GM12878 (cell line): Measurements from ENCODE around the gene RAD51AP1. TPM values are rescaled to one million over a fixed set of nuclear protein-coding genes. Genes with fewer than 3 reads are reported as not detected.

Source experiments
- ATAC-seq: fragments of 200-7000 bp; cut with Tn5 transposase; 3 replicates; pipeline ENCODE4 v1.9.1; 2020; ENCODE audit warnings: mild to moderate bottlenecking, moderate library complexity
- BruUV-seq: library from RNA; stranded (reverse); fragments of 400-500 nt; replicated peaks from 2 replicates; lab custom pipeline; 2021; lab: Mats Ljungman, UMichigan
- CTCF ChIA-PET: fragments of 300-600 bp; sonication (Branson Sonifier 250); formaldehyde crosslinking; extraction: SDS; loops from one replicate; lab custom pipeline; 2021; ENCODE audit warnings: inconsistent platforms; lab: Yijun Ruan, JAX
- POLR2A ChIA-PET: fragments of 350-600 bp; formaldehyde crosslinking; extraction: SDS; loops from one replicate; lab custom pipeline; 2021; ENCODE audit warnings: inconsistent platforms; lab: Charles Lee
- RAD21 ChIA-PET: fragments of 300-600 bp; sonication (Branson Sonifier 250); formaldehyde crosslinking; loops from one replicate; lab custom pipeline; 2023; ENCODE audit warnings: antibody characterized with exemption; ENCODE audit not compliant: unreplicated experiment; lab: Charles Lee
- SMC1A ChIA-PET: fragments of 300-600 bp; sonication (Branson Sonifier 250); formaldehyde crosslinking; loops from one replicate; lab custom pipeline; 2023; ENCODE audit not compliant: unreplicated experiment, uncharacterized antibody; lab: Charles Lee
- DNase-seq: peaks from one replicate; pipeline ENCODE4 v3.0.0-alpha.2; 2011; ENCODE audit warnings: low read depth, low spot score
- FAIRE-seq: peaks from 3 replicates; lab custom pipeline; 2011; peaks lifted over from hg19 to GRCh38; lab: Jason Lieb, UNC
- H2AFZ ChIP-seq: 2 replicates; pipeline ENCODE4 v1.6.0; 2011; ENCODE audit warnings: low read depth, low read length, control low read depth; ENCODE audit not compliant: control insufficient read depth
- H3K27ac ChIP-seq: 2 replicates; pipeline ENCODE4 v1.5.1; 2011; ENCODE audit warnings: control low read depth; ENCODE audit not compliant: control insufficient read depth, insufficient read depth
- H3K27me3 ChIP-seq, 2 experiments: replicated peaks in 1 of 2; 2 replicates each; pipeline versions ENCODE4 v1.6.0 to v1.6.1; 2011; ENCODE audit warnings: low read length in 1 of 2; ENCODE audit not compliant: control insufficient read depth in 2 of 2, insufficient read depth in 2 of 2
- H3K36me3 ChIP-seq, 2 experiments: 2 replicates each; pipeline ENCODE4 v1.5.1; 2011; ENCODE audit warnings: low read length in 1 of 2; ENCODE audit not compliant: control insufficient read depth in 2 of 2, insufficient read depth in 2 of 2
- H3K4me1 ChIP-seq: 2 replicates; pipeline ENCODE4 v1.6.1; 2011; ENCODE audit warnings: mild to moderate bottlenecking, low read length, moderate library complexity, mixed read lengths; ENCODE audit not compliant: control insufficient read depth, insufficient read depth
- H3K4me2 ChIP-seq: 2 replicates; pipeline ENCODE4 v1.6.0; 2011; ENCODE audit warnings: control low read depth; ENCODE audit not compliant: control insufficient read depth, insufficient read depth
- H3K4me3 ChIP-seq: fragments of 200-600 bp; sonication (generic); 2 replicates; pipeline ENCODE4 v1.5.1; 2016
- H3K79me2 ChIP-seq: 2 replicates; pipeline ENCODE4 v1.6.0; 2011; ENCODE audit warnings: low read length; ENCODE audit not compliant: control insufficient read depth, insufficient read depth
- H3K9ac ChIP-seq: 2 replicates; pipeline ENCODE4 v1.8.0; 2011; ENCODE audit warnings: low read length, control low read depth, mixed read lengths; ENCODE audit not compliant: control insufficient read depth, insufficient read depth
- H3K9me3 ChIP-seq: replicated peaks from 3 replicates; pipeline ENCODE4 v1.5.1; 2011; ENCODE audit warnings: mild to moderate bottlenecking, low read length; ENCODE audit not compliant: control insufficient read depth, insufficient read depth
- H4K20me1 ChIP-seq: 2 replicates; pipeline ENCODE4 v1.6.0; 2011; ENCODE audit not compliant: control insufficient read depth, insufficient read depth
- DPF2 ChIP-seq: fragments of 450-650 bp; IDR thresholded peaks from 2 replicates; pipeline ENCODE4 v1.6.1; 2017; ENCODE audit warnings: mild to moderate bottlenecking
- ELK1 ChIP-seq: IDR thresholded peaks from 2 replicates; pipeline ENCODE4 v1.6.1; 2012; ENCODE audit warnings: low read depth, low read length, improper control_type of control experiment
- ETV6 ChIP-seq, 2 experiments: fragments of 450-650 bp in 1 of 2; IDR thresholded peaks in 1 of 2; conservative IDR thresholded peaks in 1 of 2; 2 replicates each; pipeline ENCODE4 v1.6.1; 2014; ENCODE audit warnings: antibody characterized with exemption in 1 of 2, borderline replicate concordance in 1 of 2, low read depth in 1 of 2, mild to moderate bottlenecking in 1 of 2, moderate library complexity in 1 of 2
- GATAD2B ChIP-seq: fragments of 450-650 bp; conservative IDR thresholded peaks from 2 replicates; pipeline ENCODE4 v1.6.1; 2017; ENCODE audit warnings: low read depth, mild to moderate bottlenecking, moderate library complexity
- MAX ChIP-seq: IDR thresholded peaks from 2 replicates; pipeline ENCODE4 v1.6.1; 2012; ENCODE audit warnings: low read depth, low read length, improper control_type of control experiment
- MEF2A ChIP-seq: IDR thresholded peaks from 2 replicates; pipeline ENCODE4 v1.6.1; 2011; ENCODE audit warnings: low read depth, mild to moderate bottlenecking, low read length, moderate library complexity; ENCODE audit not compliant: insufficient read depth
- MLLT1 ChIP-seq: fragments of 450-650 bp; IDR thresholded peaks from 2 replicates; pipeline ENCODE4 v1.6.1; 2016; ENCODE audit warnings: mild to moderate bottlenecking
- MYC ChIP-seq: IDR thresholded peaks from 2 replicates; pipeline ENCODE4 v1.6.1; 2011; ENCODE audit warnings: mild to moderate bottlenecking, low read length, moderate library complexity, inconsistent platforms; ENCODE audit not compliant: insufficient read depth, insufficient replicate concordance, insufficient read length, severe bottlenecking
- NFIC ChIP-seq: IDR thresholded peaks from 2 replicates; pipeline ENCODE4 v1.6.1; 2012; ENCODE audit warnings: low read depth, mild to moderate bottlenecking, inconsistent platforms, low read length, moderate library complexity
- POLR2AphosphoS2 ChIP-seq: IDR thresholded peaks from 2 replicates; pipeline ENCODE4 v1.6.1; 2011; ENCODE audit warnings: low read depth, mild to moderate bottlenecking, low read length, improper control_type of control experiment, moderate library complexity
- POU2F2 ChIP-seq: IDR thresholded peaks from 3 replicates; pipeline ENCODE4 v1.6.1; 2011; ENCODE audit warnings: low read depth, mild to moderate bottlenecking, low read length, borderline replicate concordance
- SIN3A ChIP-seq: IDR thresholded peaks from 2 replicates; pipeline ENCODE4 v1.6.1; 2012; ENCODE audit warnings: low read depth, low read length, improper control_type of control experiment
- SRF ChIP-seq, 2 experiments: IDR thresholded peaks; 2 replicates each; pipeline ENCODE4 v1.6.1; 2011; ENCODE audit warnings: low read depth in 2 of 2, low read length in 2 of 2, mild to moderate bottlenecking in 1 of 2, moderate library complexity in 1 of 2
- SUPT20H ChIP-seq: IDR thresholded peaks from 2 replicates; pipeline ENCODE4 v1.6.1; 2011; ENCODE audit warnings: low read depth, mild to moderate bottlenecking, low read length, moderate library complexity, borderline replicate concordance; ENCODE audit not compliant: control insufficient read depth
- SUZ12 ChIP-seq: fragments of 200-600 bp; sonication (generic); IDR thresholded peaks from one replicate; pipeline ENCODE4 v1.6.1; 2018; ENCODE audit warnings: antibody characterized with exemption, mild to moderate bottlenecking; ENCODE audit not compliant: unreplicated experiment
- TCF7 ChIP-seq: IDR thresholded peaks from 2 replicates; pipeline ENCODE4 v1.6.1; 2014; ENCODE audit warnings: antibody characterized with exemption, borderline replicate concordance
- WRNIP1 ChIP-seq: IDR thresholded peaks from 2 replicates; pipeline ENCODE4 v1.6.1; 2011; ENCODE audit warnings: low read depth, low read length, improper control_type of control experiment, borderline replicate concordance
- ZZZ3 ChIP-seq: IDR thresholded peaks from 2 replicates; pipeline ENCODE4 v1.6.1; 2011; ENCODE audit warnings: low read depth; ENCODE audit not compliant: control insufficient read depth, insufficient read length
- WGBS: methylation state at CpG from one replicate; pipeline ENCODE4 v1.1.6; 2016; ENCODE audit warnings: low lambda C conversion rate; ENCODE audit not compliant: insufficient replicate concordance, insufficient coverage; ENCODE audit errors: missing lambda C conversion rate; 5-methylcytosine and 5-hydroxymethylcytosine counted together
- in situ Hi-C: fragments of 300-500 bp; cut with MboI; formaldehyde crosslinking; loops from 9 replicates; pipeline ENCODE4 v1.14.3; 2018; ENCODE audit warnings: mixed read lengths
- intact Hi-C: fragments of 100-400 bp; cut with micrococcal nuclease; formaldehyde crosslinking; loops from one replicate; pipeline ENCODE4 v1.14.2; 2022; ENCODE audit not compliant: unreplicated experiment
- polyA plus RNA-seq, 11 experiments: library from polyadenylated mRNA; depleted of rRNA in 4 of 11; unstranded in 6 of 11; stranded (reverse) in 5 of 11; fragments of >200 nt; fragmentation: Nextera tagmentation in 4 of 11; fragmentation: Illumina TruSeq in 1 of 11; extraction: Ambion mirVana in 4 of 11; extraction: Trizol in 1 of 11; gene quantifications; 1 replicate in 1 of 11; 2 replicates in 10 of 11; pipeline versions ENCODE4 v1.2.1 to v1.2.3, GENCODE V29; 2011 to 2016; ENCODE audit warnings: inconsistent platforms in 2 of 11, missing spikeins in 2 of 11, low read depth in 1 of 11
- total RNA-seq, 4 experiments: library from RNA; depleted of rRNA in 3 of 4; stranded (reverse); fragments of >200 nt in 3 of 4; fragmentation: Illumina TruSeq in 1 of 4; extraction: Trizol in 1 of 4; gene quantifications; 2 replicates each; pipeline versions ENCODE4 v1.2.1 to v1.2.3, GENCODE V29; 2013 to 2021

The RAD51AP1 gene
- total and polyA plus RNA-seq, 10 of the 15 experiments (the other 5 are each of a cell fraction or from before 2014, with no cell fraction given) = 22.3 to 86.0 (median 50.9) TPM

- BruUV-seq = no TSS peak
- WGBS = 74% methylated on average over 6 of the region's 6 CpGs
- POLR2A ChIA-PET = no interaction called here
- CTCF ChIA-PET = interaction anchor here (2.1 kb wide), 1 partner anchor 9 kb away, joined by 9 read pairs; no protein-coding TSS in a partner anchor
- H3K9me3 ChIP-seq = no peaks in the 10 kb centered on the region
- no peak overlapping the region for H2AFZ ChIP-seq
- no peak overlapping the region for H3K4me2 ChIP-seq
- ATAC-seq (no peak), DNase-seq (no peak), FAIRE-seq (no peak)
- intact Hi-C loops (no loop called here), in situ Hi-C loops (no loop called here)
- no peaks in the 10 kb centered on the region for H3K4me1 ChIP-seq
- H3K4me3 ChIP-seq = no peak overlapping the region
- H3K79me2 ChIP-seq = no peaks in the 10 kb centered on the region
- H4K20me1 ChIP-seq = no peaks in the 10 kb centered on the region
- H3K27me3 ChIP-seq = no peaks in the 10 kb centered on the region
- no peak overlapping the region for H3K27ac ChIP-seq
- no peak overlapping the region for H3K9ac ChIP-seq
- SMC1A ChIA-PET = no interaction called here
- RAD21 ChIA-PET = no interaction called here
- no peaks in the 10 kb centered on the region for H3K36me3 ChIP-seq
- TF ChIP-seq SUPT20H (no peak), MLLT1 (no peak), MAX (no peak), SIN3A (no peak), ELK1 (no peak), DPF2 (no peak), ETV6 (conservative IDR thresholded peaks at IDR 0.05 in 1 of 2, IDR thresholded peaks at IDR 0.05 in 1 of 2; ENCODE audit: borderline replicate concordance in 1 of 2, low read depth in 1 of 2) (no peak), POU2F2 (no peak), MYC (no peak), SRF (IDR thresholded peaks at IDR 0.05; ENCODE audit: low read depth in 2 of 2, low read length in 2 of 2) (no peak), ZZZ3 (no peak), GATAD2B (no peak), NFIC (no peak), MEF2A (no peak), SUZ12 (no peak), WRNIP1 (no peak), TCF7 (no peak), POLR2AphosphoS2 (no peak)
Measured at GRCh38 chr12:4595881-4596280, 57.2 kb downstream of the RAD51AP1 start.
